A172 (cell line): ENCODE data around the gene RAP1B. TPM values are rescaled to one million over a fixed set of nuclear protein-coding genes. Genes with fewer than 3 reads are reported as not detected.

Experiments
- DNase-seq: peaks from one replicate; pipeline ENCODE4 v3.0.0-alpha.2; 2015; ENCODE audit warnings: low spot score
- total RNA-seq: library from RNA; depleted of rRNA; stranded (reverse); fragments of >200 nt; shearing (Covaris generic); gene quantifications from 2 replicates; pipeline ENCODE4 v1.2.3, GENCODE V29; 2014; rRNA removed

RAP1B gene
- total RNA-seq, result 366 and 414 TPM in 2 replicates

DNA sequence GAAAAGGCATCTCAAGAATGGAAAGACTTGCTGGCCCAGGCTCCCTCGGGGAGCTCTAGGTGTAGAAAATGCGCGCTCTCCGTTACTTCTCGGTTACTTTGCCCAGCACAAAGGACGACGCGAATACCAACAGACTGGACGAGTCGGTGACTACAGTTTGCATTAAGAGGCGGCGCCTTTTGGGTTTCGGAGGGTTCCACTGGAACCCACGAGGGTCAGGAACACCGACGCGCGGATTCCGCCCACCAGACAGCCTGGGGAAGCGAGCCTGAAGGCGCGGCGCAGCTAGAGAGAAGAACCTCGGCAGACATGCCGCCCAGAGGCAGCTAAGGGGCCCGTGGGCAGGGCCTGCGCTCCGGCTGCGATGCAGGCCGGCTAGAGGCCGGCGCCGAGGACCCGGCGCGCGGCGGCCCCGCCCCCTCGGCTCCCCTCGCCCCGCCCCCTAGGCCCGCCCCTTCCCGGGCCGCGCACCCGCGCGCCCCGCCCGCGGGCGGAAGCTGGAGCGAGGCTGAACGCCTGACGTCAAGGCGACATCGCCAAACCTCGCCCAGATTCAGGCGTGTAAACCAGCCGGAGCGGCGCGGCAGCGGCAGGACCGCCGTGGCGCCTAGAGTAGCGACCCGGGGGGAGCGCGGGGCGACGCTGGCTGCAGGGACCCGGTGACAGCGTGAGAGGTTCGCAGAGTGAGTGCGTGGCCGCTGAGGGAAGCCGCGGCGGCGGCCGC lies at the start of gene RAP1B:
RAP1B (plus strand) TSS at position 530 of the 724 bp plus-strand sequence. CDS start 37,826 bp downstream, outside the sequence.
- peak; percentile 68 for DNase-seq

DNA sequence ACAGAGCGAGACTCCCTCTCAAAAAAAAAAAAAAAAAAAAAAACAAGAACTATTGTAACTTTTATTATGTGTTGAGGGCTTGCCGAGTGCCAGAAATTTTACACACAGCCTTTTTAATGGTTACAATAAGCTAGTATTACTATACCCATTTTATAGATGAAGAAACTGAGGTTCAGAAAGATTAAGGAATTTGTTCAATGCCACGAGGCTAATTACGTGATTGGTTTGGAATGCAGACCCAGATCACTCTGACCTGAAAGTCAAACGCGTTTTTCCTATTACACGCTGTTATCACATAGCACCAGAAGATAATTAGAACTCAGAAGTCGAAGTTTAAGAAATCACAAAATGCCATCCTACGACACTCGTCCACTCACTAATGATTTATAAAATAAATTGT lies 48.9 kb upstream of the RAP1B start:
- no peak for DNase-seq

DNA sequence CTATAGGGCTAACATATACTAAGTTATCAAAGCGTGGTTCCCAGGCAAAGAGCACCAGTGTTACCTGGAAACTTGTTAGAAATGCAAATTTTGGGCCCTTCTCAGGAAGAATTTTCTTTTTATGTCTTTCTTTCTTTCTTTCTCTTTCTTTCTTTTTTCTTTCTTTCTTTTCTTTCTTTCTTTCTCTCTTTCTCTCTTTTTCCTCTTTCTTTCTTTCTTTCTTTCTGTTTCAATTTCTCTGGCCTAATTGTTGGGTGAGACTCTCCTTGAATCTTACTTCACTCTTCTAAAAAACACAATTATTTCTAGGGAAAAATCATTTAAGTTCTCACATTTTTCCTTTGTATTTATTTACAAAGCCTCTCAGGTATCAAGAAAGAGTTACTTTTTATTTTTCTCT lies 46.5 kb upstream of the RAP1B start:
- DNase-seq, result no peak

DNA sequence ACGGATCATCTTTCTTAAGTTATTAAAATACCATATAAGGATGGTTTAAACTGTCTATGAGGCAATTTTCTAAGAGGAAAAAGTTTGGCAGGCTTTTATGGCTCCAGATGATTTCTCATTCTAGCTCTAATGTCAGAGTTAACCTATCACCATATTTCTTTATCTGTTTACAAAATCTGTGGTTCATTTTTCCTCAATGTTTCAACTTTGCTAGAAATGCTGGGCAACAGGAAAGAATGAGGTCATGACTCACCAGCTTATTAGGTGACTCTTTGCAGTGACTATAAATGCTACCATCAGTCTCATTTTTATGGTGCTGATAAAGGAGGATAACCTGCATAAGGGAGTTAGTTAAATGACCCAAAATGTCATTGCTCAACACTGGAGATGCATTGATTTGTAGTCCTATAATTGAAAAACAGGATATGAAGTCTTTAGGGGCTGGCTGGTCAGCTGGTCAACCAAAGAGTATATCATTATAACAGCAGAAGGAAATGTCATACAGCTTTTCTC lies 45.3 kb upstream of the RAP1B start:
- peak; percentile 95 for DNase-seq

DNA sequence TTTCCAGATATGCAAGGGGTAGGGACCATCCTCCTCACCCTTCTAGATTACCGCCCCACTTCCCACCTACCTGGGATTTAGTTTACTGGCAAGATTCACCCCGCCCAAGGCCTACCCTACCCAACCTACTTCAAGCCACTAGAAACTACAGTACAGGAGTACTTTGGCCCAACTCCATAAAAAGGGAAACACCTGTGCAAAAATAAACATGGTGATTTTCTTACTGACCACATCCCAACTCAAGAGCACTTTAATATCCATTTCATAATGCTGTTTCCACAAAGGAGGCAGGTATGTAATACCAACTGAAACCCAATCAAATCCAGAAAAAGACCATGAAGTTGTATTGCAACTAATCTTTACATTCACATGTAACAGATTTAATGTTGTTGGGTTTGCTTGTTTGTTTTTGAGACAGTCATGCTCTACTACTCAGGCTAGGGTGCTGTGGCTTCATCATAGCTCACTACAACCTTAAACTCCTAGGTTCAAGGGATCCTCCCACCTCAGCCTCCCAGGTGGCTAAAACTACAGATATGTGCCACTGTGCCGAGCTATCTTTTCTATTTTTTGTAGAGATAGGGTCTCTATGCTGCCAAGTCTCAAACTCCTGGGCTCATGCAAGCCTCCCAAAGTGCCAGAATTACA lies 41.7 kb upstream of the RAP1B start:
- DNase-seq, result no peak

DNA sequence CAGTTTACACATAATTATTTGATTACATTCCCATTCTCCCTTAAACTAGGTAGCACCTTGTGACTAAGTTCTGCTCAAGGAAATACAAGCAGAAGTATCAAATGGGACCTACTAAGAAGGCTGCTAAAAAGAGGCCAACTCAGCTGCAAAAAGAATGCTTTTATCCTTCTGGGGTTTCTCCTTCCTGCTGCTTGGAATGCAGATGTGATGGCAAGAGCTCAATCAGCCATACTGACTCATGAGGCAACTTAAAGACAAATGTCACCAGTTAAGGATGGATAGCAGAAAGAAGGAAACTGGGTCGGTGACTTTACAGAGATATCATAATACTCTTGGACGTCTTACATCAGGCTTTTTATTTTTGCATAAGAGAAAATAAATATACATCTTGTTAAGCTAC lies 38.0 kb upstream of the RAP1B start:
- DNase-seq, result no peak

DNA sequence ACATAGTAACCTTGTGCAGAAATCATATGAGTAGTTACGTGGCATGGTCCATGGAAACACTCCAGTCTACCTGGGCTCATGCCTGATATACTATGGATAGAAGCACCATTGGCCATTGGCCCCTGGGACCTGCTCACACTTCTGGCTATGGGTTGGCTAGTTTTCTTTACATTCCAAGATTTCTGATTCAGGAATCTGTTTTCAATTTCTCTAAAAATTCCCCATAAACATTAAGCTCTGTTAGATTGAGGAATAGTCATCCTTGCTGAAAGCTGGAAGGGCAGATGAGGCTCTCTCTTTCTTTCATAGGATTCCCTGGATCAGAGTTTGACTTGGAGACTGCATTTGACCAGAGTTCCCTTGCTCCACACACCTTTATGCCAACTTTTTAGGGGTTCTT lies 37.3 kb upstream of the RAP1B start:
- no peak for DNase-seq

DNA sequence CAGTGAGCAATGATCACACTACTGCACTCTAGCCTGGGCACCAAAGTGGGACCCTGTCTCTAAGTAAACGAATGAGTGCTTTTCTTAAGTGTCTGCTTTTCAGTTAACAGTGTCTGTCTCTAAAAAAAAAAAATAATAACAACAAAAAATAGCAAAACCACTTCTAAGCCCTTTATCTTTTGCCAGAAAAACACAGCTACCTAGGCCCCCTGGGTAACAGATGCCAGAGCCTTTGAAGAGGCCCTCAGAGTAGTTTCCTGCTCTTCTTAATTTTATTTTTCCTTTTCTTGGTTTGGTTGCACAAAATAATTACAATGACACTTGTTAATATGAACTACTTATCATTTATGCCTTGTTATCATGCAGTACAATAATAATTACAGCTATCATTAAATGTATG lies 32.8 kb upstream of the RAP1B start:
- DNase-seq, result no peak

DNA sequence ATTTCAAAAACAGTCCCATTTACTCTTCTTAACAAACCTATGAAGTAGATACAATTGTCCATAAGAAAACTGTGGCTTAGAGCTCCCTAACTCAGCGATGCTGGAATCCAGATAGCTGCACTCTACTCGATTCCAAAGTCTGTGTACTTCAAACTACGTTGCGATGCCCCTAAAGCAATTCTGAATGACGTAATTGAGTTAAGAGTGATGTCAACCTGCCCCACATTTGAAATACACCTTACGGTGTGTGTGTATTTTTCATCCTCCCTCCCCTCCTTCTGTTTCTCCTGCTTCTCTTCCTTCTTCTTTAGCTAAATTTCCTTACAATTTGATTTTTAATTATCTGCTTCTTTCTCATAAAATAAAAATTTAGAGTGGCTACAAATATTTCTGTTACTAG lies 31.9 kb upstream of the RAP1B start:
- no peak for DNase-seq

DNA sequence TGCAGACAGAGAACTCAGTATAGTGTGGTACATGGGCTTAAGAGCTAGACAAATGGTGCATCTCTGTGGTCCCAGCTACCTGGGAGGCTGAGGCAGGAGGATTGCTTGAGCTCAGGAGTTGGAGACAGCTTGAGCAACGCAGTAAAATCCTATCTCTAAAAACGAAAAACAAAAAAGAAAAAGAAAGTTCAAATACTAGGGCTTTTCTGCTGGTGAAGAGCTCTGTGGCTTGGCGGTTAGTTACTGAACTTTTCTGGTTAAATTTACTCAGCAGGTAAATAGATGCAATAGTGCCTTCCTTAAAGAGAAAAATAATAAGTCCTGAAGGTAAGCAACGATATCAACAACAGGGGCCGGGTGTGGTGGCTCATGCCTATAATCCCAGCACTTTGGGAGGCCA lies 31.4 kb upstream of the RAP1B start:
- no peak for DNase-seq

DNA sequence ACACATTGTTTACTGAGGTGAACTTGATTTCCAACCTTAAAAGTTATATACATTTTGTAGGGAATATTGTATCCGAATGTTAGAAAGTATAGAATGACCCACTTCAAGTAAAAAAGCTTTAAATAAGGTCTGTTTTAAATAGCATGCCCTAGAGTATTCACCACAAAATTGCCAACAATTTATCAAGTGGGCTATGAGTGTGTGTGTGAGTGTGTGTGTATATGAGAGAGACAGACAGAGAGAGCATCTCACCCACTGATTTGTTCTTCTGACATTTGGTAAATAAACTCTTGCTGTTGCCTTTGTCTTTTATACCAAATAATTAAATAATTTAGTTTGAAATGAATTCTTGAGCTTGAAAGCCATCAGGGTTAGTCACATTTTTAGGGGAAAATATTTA lies 29.8 kb upstream of the RAP1B start:
- no peak for DNase-seq

DNA sequence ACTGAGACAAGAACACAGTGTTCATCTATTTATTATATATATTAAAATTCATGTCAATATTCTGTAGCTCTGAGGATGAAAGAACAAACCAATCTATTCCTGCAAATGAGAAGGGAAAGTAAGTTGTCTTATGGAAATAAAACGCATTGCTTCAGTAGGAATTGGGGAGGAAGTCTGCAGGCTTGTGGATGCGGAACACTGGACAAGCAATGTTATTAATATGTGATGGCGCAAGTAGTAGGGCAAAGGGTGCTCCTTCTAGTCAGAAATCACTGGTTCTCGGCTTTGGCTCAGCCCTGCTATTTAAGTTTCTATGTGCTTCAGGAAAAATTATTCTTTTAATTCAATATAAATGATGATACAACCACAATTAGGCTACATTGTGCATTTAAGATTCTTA lies 28.8 kb upstream of the RAP1B start:
- DNase-seq, result no peak

DNA sequence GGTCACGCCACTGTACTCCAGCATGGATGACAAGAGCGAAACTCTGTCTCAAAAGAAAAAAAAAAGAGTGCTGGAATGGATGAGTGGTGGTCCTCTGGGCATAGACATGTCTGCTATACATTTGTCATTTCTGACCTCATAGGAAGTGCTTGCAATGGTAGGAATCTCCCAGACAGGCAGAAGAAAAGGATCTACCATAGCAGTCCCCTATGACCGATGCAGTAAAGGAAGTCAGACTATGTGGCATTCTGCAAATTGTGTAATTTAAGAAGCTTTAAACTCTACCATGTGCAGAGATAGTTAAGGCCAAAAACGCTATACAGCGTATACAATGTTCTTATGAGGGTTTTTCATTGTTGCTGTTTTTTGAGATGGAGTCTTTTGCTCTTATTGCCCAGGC lies 24.7 kb upstream of the RAP1B start:
- no peak for DNase-seq

DNA sequence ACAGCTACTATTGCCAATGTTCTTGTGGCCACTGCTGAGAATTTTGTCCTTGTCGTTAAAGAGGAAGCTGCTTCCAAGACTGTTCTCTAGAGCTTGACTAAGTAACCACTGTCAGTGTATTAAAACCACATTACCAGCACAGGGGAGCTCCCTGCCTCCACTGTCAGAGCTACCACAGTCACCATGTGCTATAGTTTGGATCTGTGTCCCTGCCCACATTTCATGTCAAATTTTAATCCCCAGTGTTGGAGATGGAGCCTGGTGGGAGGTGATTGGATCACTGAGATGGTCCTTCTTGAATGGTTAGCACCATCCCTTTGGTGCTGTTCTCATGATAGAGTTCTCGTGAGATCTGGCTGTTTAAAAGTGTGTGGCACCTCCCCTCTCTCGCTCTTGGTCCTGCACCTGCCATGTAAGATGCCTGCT lies 23.2 kb upstream of the RAP1B start:
- DNase-seq, result no peak

DNA sequence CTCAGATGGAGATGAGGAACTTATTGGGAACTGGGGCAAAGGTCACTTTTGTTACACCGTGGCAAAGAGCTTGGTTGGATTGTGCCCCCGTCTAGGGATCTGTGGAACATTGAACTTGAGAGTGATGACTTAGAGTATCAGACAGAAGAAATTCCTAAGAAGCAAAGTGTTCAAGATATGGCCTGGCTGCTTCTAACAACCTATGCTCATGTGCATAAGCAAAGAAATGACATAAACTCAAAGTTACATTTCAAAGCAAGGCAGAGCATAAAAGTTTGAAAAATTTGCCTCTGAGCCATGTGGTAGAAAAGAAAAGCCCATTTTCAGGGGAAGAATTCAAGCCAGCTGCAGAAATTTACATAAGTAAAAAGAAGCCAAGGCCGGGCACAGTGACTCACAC lies 21.5 kb upstream of the RAP1B start:
- DNase-seq, result no peak

DNA sequence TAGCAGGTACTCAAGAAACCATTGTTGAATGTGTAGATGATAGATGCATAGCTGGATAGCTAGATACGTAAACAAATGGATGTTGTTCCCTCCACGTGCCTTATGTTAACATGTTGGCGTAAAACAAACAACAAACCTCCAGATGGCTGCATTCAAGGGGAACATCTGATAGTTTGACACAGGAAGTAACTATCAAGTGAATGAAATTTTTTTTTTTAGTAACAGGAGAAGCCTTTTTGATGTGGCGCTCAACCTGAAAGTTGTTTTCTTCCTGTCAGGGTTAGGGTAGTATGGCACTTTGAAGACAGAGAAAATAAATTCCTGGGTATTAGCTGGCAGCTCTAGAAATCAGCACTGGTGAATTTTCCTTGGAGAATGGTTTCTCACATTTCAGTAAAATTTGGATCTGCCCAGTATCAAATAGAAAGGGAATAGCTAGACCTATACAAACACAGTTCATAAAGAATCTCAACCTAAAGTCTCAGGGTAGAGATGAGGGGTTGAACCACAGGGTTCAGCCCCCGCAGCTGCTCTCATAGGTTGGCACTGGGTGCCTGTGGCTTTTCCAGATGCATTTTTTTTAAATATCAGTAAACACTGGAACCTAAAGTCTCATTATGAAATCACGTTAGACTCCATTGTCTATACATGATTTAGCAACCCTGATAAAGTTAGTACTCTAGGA lies 18.8 kb upstream of the RAP1B start:
- DNase-seq, result no peak

DNA sequence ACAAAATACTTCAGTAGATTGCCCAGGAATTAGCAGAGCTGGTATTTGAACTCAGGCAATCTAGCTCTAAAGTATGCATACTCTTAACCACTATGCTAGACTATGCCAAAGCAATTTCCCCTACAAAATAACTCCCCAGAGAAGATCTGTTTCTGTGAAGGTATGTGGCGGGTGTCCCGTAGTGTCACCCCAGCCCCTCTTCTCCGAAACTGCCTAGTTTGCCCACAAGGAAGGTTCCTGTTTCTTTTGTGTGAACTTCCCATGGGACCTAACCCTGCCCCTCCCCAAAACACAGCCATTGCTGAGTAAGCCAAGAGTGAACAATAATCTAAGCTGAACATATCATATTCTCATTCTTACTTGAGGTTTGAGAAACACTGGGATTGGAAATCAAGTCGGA lies 15.5 kb upstream of the RAP1B start:
- DNase-seq, result no peak

DNA sequence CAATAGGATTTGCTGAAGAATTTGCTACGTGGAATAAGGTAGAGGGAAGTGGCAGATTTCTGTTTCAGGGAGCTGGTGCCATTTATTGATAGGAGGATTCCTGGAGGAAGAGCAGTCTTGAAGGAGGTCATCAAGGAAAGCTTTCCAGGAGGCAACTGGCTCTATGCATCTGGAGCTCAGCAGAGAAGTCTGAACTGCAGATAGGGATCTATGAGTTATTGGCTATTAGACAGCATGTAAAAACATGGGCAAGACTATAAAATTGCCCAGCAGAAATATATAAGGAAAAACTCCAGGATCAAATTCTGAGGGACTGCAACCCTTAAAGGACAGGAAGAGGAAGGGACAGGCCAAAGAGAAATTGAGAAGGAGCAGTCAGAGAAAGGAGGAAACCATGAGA lies 8.9 kb upstream of the RAP1B start:
- no peak for DNase-seq

DNA sequence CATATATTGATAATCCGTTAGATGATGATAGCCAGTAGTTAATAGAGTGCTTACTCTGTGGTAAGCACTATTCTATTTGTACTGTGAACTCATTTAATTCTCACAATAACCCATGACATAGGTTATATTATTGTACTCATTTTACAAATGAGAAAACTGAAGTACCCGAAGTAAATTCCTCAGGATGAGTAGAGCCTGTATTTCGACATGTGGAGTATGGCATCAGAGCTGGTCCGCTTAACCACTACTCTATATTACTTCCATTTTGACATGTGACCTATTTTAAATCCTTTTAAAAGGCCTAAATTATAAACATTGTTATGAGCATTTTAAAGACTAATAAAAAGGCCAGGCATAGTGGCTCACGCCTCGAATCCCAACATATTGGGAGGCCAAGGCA lies 8.0 kb upstream of the RAP1B start:
- DNase-seq, result no peak

DNA sequence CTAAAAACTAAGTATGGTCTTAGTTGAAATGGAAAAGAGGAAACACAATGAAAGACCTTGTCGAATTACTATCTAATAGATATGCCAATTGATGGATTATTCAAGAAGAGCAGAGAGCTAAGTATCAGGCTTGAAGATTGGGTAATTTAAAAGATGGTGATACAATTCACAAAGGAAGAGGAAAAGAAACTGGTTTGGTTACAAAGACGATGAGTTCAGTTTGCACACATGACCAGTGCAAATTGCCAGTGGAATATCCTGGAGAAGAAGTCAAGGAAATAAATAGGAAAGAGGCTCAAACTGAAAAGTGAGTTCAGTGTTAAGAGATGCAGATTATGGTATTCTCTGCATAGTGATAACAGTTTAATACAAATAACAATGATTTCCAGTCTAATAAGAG lies 2.5 kb upstream of the RAP1B start:
- DNase-seq, result no peak

DNA sequence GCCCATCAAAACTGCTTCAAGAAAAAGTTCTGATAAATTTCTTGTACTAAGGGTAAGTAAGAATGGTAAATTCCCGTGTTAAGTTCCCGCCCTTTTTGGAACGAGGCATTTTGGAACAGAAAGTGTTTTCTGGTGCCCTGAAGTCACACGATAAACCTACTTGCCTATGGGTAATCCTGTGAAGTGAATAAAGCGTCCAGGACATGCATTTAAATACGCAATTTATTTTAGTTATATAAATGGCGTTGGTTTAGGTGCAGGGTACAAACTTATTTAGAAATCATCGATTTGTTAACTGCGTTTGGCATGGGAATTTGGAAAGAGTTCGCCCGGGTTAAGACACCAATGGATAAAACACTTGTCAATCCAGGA lies 715 bp upstream of the RAP1B start:
- peak; percentile 45 for DNase-seq

DNA sequence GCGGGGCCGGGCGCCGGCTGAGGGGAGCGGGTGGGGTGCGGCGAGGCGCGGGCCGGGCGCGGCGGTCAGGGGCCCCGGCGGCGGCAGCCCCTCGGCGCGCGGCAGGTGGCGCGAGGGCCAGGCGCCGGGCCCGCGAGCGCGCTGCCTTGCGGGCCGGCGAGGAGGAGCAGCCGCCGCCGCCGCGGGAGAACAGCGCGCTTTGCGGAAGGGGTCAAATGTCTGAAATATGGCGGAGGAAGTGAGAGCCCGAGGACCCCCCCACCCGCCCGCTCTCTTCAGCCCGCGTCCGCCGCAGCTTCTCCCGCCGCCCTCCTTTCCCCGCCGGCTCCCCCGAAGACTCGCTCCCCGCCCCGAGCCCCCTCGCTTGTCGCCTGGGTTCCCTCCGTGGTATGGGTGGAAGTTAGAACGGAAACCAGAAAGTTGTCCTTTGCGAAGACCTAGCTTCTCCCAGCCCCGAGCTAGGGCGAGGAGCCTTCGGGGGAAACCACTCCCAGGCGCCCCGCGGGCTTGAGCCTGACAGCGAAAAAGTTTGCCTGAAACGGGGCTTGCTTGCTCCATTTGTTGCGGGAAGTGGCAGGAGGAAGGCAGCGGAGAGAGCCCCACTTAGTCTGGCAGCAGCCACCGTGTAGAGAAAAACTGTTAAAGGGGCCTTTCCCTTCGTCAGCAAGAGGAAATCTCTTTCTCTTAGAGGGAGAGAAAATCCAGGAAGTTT lies 551 bp downstream of the RAP1B start:
- peak; percentile 39 for DNase-seq
